CD14-positive monocyte (primary cell): ENCODE measurements around the gene ZC3H10. TPM values are rescaled to one million over a fixed set of nuclear protein-coding genes. Genes with fewer than 3 reads are reported as not detected.

Source experiments
- DNase-seq, 3 donors: peaks; one replicate each; pipeline ENCODE4 v3.0.0-alpha.2; 2011 to 2022
- H2AFZ ChIP-seq: 2 replicates; pipeline ENCODE4 v1.6.0; 2012; ENCODE audit warnings: mild to moderate bottlenecking, low read depth, low read length, inconsistent platforms; ENCODE audit not compliant: insufficient read depth, poor library complexity, severe bottlenecking
- H3K27ac ChIP-seq, 2 donors: 1 replicate in 1 of 2; 2 replicates in 1 of 2; pipeline ENCODE4 v1.5.1; 2012 to 2013; ENCODE audit warnings: low read length in 2 of 2, control low read depth in 1 of 2, inconsistent platforms in 1 of 2, low read depth in 1 of 2, mild to moderate bottlenecking in 1 of 2
- H3K27me3 ChIP-seq, 2 donors: one replicate each; pipeline versions ENCODE4 v1.6.0 to v1.6.1; 2011 to 2013; ENCODE audit warnings: low read length in 2 of 2; ENCODE audit not compliant: control insufficient read depth in 2 of 2, insufficient read depth in 2 of 2
- H3K36me3 ChIP-seq, 2 donors: replicated peaks in 1 of 2; 1 replicate in 1 of 2; 2 replicates in 1 of 2; pipeline versions ENCODE4 v1.5.1 to v1.6.1; 2012 to 2013; ENCODE audit warnings: low read length in 2 of 2, control low read depth in 1 of 2, inconsistent platforms in 1 of 2, mild to moderate bottlenecking in 1 of 2; ENCODE audit not compliant: insufficient read depth in 2 of 2, control insufficient read depth in 1 of 2
- H3K4me1 ChIP-seq, 2 donors: 1 replicate in 1 of 2; 2 replicates in 1 of 2; pipeline versions ENCODE4 v1.5.1 to v1.6.1; 2012 to 2013; ENCODE audit warnings: low read length in 2 of 2, control low read depth in 1 of 2, inconsistent platforms in 1 of 2, mild to moderate bottlenecking in 1 of 2, moderate library complexity in 1 of 2; ENCODE audit not compliant: insufficient read depth in 2 of 2, control insufficient read depth in 1 of 2
- H3K4me2 ChIP-seq: replicated peaks from 2 replicates; pipeline ENCODE3; 2012; ENCODE audit warnings: low read length, moderate library complexity, mild to moderate bottlenecking; ENCODE audit not compliant: poor library complexity, severe bottlenecking; ENCODE audit errors: extremely low read depth
- H3K4me3 ChIP-seq, 3 experiments: fragments of 200-600 bp in 1 of 3; sonication (generic) in 1 of 3; replicated peaks in 1 of 3; 1 replicate in 2 of 3; 2 replicates in 1 of 3; pipeline ENCODE4 v1.5.1; 2011 to 2013; ENCODE audit warnings: low read length in 3 of 3, mild to moderate bottlenecking in 3 of 3, control low read depth in 2 of 3, low read depth in 2 of 3, inconsistent platforms in 1 of 3, moderate library complexity in 1 of 3
- H3K79me2 ChIP-seq: 2 replicates; pipeline ENCODE4 v1.6.0; 2012; ENCODE audit warnings: mild to moderate bottlenecking, control low read depth, inconsistent platforms, low read length, moderate library complexity; ENCODE audit not compliant: insufficient read depth
- H3K9ac ChIP-seq: 2 replicates; pipeline ENCODE4 v1.6.0; 2017; ENCODE audit warnings: low read length, mild to moderate bottlenecking; ENCODE audit not compliant: insufficient read depth, poor library complexity, severe bottlenecking
- H3K9me3 ChIP-seq, 2 donors: replicated peaks in 1 of 2; 1 replicate in 1 of 2; 2 replicates in 1 of 2; pipeline versions ENCODE4 v1.5.1 to v1.6.1; 2012 to 2013; ENCODE audit warnings: low read length in 2 of 2, control low read depth in 1 of 2; ENCODE audit not compliant: control insufficient read depth in 1 of 2, insufficient read depth in 1 of 2
- H4K20me1 ChIP-seq: 2 replicates; pipeline ENCODE4 v1.6.0; 2012; ENCODE audit warnings: mild to moderate bottlenecking, low read length, control low read depth, moderate library complexity; ENCODE audit not compliant: insufficient read depth
- H3K27ac Mint-ChIP-seq, 7 donors: one replicate each; pipeline ENCODE4 v1.8.0; 2020; ENCODE audit warnings: mild to moderate bottlenecking in 7 of 7, mixed read lengths in 7 of 7, moderate library complexity in 6 of 7, inconsistent platforms in 2 of 7
- H3K27me3 Mint-ChIP-seq, 3 donors: one replicate each; pipeline ENCODE4 v1.8.0; 2021 to 2022; ENCODE audit warnings: low read depth in 3 of 3, mild to moderate bottlenecking in 3 of 3, mixed read lengths in 3 of 3, moderate library complexity in 3 of 3, inconsistent platforms in 1 of 3
- H3K36me3 Mint-ChIP-seq, 2 donors: one replicate each; pipeline ENCODE4 v1.8.0; 2020; ENCODE audit warnings: mixed read lengths in 2 of 2, inconsistent platforms in 1 of 2, mild to moderate bottlenecking in 1 of 2
- H3K4me1 Mint-ChIP-seq: one replicate; pipeline ENCODE4 v1.8.0; 2020; ENCODE audit warnings: mild to moderate bottlenecking, mixed read lengths
- H3K4me3 Mint-ChIP-seq, 2 donors: one replicate each; pipeline ENCODE4 v1.8.0; 2020; ENCODE audit warnings: mild to moderate bottlenecking in 2 of 2, mixed read lengths in 2 of 2, moderate library complexity in 1 of 2
- H3K9me3 Mint-ChIP-seq, 7 donors: one replicate each; pipeline ENCODE4 v1.8.0; 2020 to 2022; ENCODE audit warnings: mixed read lengths in 7 of 7, mild to moderate bottlenecking in 6 of 7, moderate library complexity in 6 of 7, inconsistent platforms in 2 of 7
- WGBS: methylation state at CpG from one replicate; pipeline ENCODE4 v1.1.5; 2013; ENCODE audit warnings: missing lambda C conversion rate; ENCODE audit not compliant: insufficient coverage; 5-methylcytosine and 5-hydroxymethylcytosine counted together
- intact Hi-C, 2 donors: fragments of 100-400 bp; cut with micrococcal nuclease; formaldehyde crosslinking; loops; one replicate each; pipeline versions ENCODE4 v1.15.0 to v1.15.1; 2023
- polyA plus RNA-seq, 3 donors: library from polyadenylated mRNA; depleted of rRNA in 1 of 3; unstranded in 2 of 3; stranded (reverse) in 1 of 3; fragments of 300-500 nt in 2 of 3; fragments of >200 nt in 1 of 3; fragmentation: Illumina TruSeq in 2 of 3; gene quantifications; 1 replicate in 2 of 3; 2 replicates in 1 of 3; pipeline ENCODE4 v1.2.3, GENCODE V29; 2012 to 2021
- TF ChIP-seq, protein P1 (sequence below): fragments of 200-600 bp; IDR thresholded peaks from one replicate; pipeline ENCODE4 v1.8.0; 2022; ENCODE audit warnings: antibody characterized with exemption, mild to moderate bottlenecking

Gene ZC3H10
- polyA plus RNA-seq, 3 donors, result 1.7 to 3.1 (median 1.8) TPM

DNA sequence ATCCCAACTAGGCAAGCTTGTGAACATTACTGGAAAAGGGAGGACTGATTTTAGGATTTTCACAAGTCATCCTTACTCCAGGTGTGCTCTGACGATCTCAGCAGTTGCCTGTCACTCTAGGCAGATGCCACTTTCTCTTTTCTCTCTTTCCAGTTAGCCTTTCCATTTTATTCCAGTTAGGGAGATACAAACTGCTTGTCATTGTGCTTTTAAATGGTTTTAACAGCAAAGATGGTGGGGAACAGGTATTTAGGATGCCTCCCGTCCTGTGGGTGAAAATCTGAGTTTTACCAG is 12.5 kb upstream of the ZC3H10 start:
- H3K9me3 ChIP-seq, result no peaks in the 10 kb centered on the region
- peaks cover 23% of the 10 kb centered on the region for H3K4me1 Mint-ChIP-seq
- H3K4me1 ChIP-seq, result peaks cover 19 to 23% of the 10 kb centered on the region in 2 donors
- H4K20me1 ChIP-seq, result peaks cover 8% of the 10 kb centered on the region
- H3K4me3 ChIP-seq, result peak overlapping the region; percentile 69 to 85 (median 83)
- WGBS, result no CpG with 5 or more reads among the region's 2 CpGs
- intact Hi-C loops, result loop anchor here in 1 of 2 donors (10.0 kb wide), 1 partner anchor 111 kb away; the partner anchor contains the start of gene SUOX
- H3K27ac Mint-ChIP-seq, result peak overlapping the region in 5 of 7 donors; percentile 20 to 94 (median 78)
- TF ChIP-seq, protein P1, sequence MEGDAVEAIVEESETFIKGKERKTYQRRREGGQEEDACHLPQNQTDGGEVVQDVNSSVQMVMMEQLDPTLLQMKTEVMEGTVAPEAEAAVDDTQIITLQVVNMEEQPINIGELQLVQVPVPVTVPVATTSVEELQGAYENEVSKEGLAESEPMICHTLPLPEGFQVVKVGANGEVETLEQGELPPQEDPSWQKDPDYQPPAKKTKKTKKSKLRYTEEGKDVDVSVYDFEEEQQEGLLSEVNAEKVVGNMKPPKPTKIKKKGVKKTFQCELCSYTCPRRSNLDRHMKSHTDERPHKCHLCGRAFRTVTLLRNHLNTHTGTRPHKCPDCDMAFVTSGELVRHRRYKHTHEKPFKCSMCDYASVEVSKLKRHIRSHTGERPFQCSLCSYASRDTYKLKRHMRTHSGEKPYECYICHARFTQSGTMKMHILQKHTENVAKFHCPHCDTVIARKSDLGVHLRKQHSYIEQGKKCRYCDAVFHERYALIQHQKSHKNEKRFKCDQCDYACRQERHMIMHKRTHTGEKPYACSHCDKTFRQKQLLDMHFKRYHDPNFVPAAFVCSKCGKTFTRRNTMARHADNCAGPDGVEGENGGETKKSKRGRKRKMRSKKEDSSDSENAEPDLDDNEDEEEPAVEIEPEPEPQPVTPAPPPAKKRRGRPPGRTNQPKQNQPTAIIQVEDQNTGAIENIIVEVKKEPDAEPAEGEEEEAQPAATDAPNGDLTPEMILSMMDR, result no peak
- peaks cover 39 to 43% of the 10 kb centered on the region in 2 donors for H3K36me3 Mint-ChIP-seq
- H3K79me2 ChIP-seq, result peaks cover 35% of the 10 kb centered on the region
- H3K4me3 Mint-ChIP-seq, result peak overlapping the region; percentile 99
- no peak for DNase-seq
- peak overlapping the region; percentile 79 for H3K9ac ChIP-seq
- no peaks in the 10 kb centered on the region for H3K27me3 ChIP-seq
- peak overlapping the region in 1 of 2 donors; percentile 77 for H3K27ac ChIP-seq
- peak overlapping the region; percentile 84 for H2AFZ ChIP-seq
- H3K4me2 ChIP-seq, result peak overlapping the region; percentile 81
- H3K9me3 Mint-ChIP-seq, result no peaks in the 10 kb centered on the region
- peaks cover 0 to 5% (median 2%) of the 10 kb centered on the region in 3 donors for H3K27me3 Mint-ChIP-seq
- H3K36me3 ChIP-seq, result peaks cover 35 to 42% of the 10 kb centered on the region in 2 donors

DNA sequence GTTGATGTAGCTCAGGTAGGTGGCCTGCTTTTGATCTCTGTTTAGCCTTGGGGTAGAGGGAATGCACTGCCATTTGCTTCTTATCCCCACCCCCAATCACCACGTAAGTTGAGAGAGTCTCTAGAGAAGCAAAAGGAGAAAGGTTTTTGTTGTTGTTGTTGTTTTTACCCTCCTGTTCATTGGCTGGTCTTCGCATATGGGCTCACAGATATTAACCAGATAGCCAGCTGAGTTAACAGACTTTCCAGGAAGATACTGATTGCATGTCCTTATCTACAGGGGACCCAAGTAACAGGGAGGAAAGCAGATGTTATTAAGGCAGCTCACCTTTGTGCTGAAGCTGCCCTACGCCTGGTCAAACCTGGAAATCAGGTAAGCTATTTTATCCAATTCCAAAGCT is 10.8 kb upstream of the ZC3H10 start:
- peaks cover 35% of the 10 kb centered on the region for H3K79me2 ChIP-seq
- Mint-ChIP-seq H3K9me3 (no peaks in the 10 kb centered on the region), H3K27me3 (peaks cover 0 to under 1% (median 0%) of the 10 kb centered on the region in 3 donors), H3K4me3 (no peak overlapping the region), H3K4me1 (peaks cover 23% of the 10 kb centered on the region), H3K36me3 (peaks cover 51 to 59% of the 10 kb centered on the region in 2 donors), H3K27ac (peak overlapping the region in 1 of 7 donors; percentile 57)
- H3K27me3 ChIP-seq, result no peaks in the 10 kb centered on the region
- H3K9ac ChIP-seq, result no peak overlapping the region
- H3K4me1 ChIP-seq, result peaks cover 19 to 23% of the 10 kb centered on the region in 2 donors
- H3K4me2 ChIP-seq, result no peak overlapping the region
- TF ChIP-seq, protein P1, result no peak
- peaks cover 8% of the 10 kb centered on the region for H4K20me1 ChIP-seq
- no peaks in the 10 kb centered on the region for H3K9me3 ChIP-seq
- H2AFZ ChIP-seq, result no peak overlapping the region
- WGBS, result 100% methylated on average over 2 of the region's 3 CpGs
- no peak for DNase-seq
- intact Hi-C loops, result loop anchor here in 1 of 2 donors (10.0 kb wide), 1 partner anchor 112 kb away; the partner anchor contains the start of gene SUOX
- peaks cover 52 to 58% of the 10 kb centered on the region in 2 donors for H3K36me3 ChIP-seq
- H3K4me3 ChIP-seq, result no peak overlapping the region
- H3K27ac ChIP-seq, result no peak overlapping the region
